HepG2 (cell line): ENCODE results near the gene FXYD4. TPM values are rescaled to one million over a fixed set of nuclear protein-coding genes. Genes with fewer than 3 reads are reported as not detected.

ENCODE experiments used
- ARNTL ChIP-seq: sonication (generic); formaldehyde crosslinking; IDR thresholded peaks from 2 replicates; pipeline ENCODE4 v1.4.0; 2020; ENCODE audit warnings: mild to moderate bottlenecking, missing genetic modification reagents
- ATF7-NPFF ChIP-seq: sonication (generic); formaldehyde crosslinking; IDR thresholded peaks from 2 replicates; pipeline ENCODE4 v1.8.1; 2023; ENCODE audit warnings: mild to moderate bottlenecking, low read depth, missing genetic modification reagents, moderate library complexity
- MED1 ChIP-seq: sonication (generic); formaldehyde crosslinking; IDR thresholded peaks from 2 replicates; pipeline ENCODE4 v1.4.0; 2020; ENCODE audit warnings: missing genetic modification reagents
- MZF1 ChIP-seq: sonication (generic); formaldehyde crosslinking; IDR thresholded peaks from 2 replicates; pipeline ENCODE4 v1.8.1; 2023; ENCODE audit warnings: mild to moderate bottlenecking, missing genetic modification reagents, borderline replicate concordance
- NCOR1 ChIP-seq: fragments of 200-600 bp; sonication (generic); IDR thresholded peaks from 2 replicates; pipeline ENCODE4 v1.7.0; 2017; ENCODE audit warnings: antibody characterized with exemption, low read length, borderline replicate concordance
- NR1H2 ChIP-seq: sonication (generic); formaldehyde crosslinking; IDR thresholded peaks from 2 replicates; pipeline ENCODE4 v1.8.1; 2022; ENCODE audit warnings: low read depth, missing genetic modification reagents, borderline replicate concordance
- NR2F6 ChIP-seq, 2 experiments: IDR thresholded peaks; 2 replicates each; pipeline ENCODE4 v1.6.1; 2016; ENCODE audit warnings: antibody characterized with exemption in 1 of 2, mild to moderate bottlenecking in 1 of 2
- ZNF614 ChIP-seq: IDR thresholded peaks from 2 replicates; pipeline ENCODE4 v1.6.1; 2018; ENCODE audit warnings: missing biosample characterization, missing genetic modification reagents, inconsistent platforms, borderline replicate concordance
- ZNF644 ChIP-seq: IDR thresholded peaks from 2 replicates; pipeline ENCODE4 v1.6.1; 2016; ENCODE audit warnings: low read depth
- ZNF772 ChIP-seq: sonication (generic); formaldehyde crosslinking; IDR thresholded peaks from 2 replicates; pipeline ENCODE4 v1.5.0; 2020; ENCODE audit warnings: mild to moderate bottlenecking, missing genetic modification reagents
- polyA plus RNA-seq, 8 experiments: library from polyadenylated mRNA; depleted of rRNA in 3 of 8; stranded (reverse) in 7 of 8; unstranded in 1 of 8; fragments of >200 nt; fragmentation: Illumina TruSeq in 4 of 8; extraction: Trizol in 4 of 8; gene quantifications; 2 replicates each; pipeline versions ENCODE4 v1.2.1 to v1.2.3, GENCODE V29; 2011 to 2016; ENCODE audit warnings: low read depth in 4 of 8, missing spikeins in 1 of 8, mixed read lengths in 1 of 8; ENCODE audit not compliant: insufficient read depth in 1 of 8
- total RNA-seq, 5 experiments: library from RNA; depleted of rRNA; stranded (reverse); fragments of >200 nt; fragmentation: Illumina TruSeq; extraction: Trizol; gene quantifications; 2 replicates each; pipeline ENCODE4 v1.2.3, GENCODE V29; 2016; ENCODE audit warnings: low read depth in 1 of 5
- TF ChIP-seq, protein P1 (sequence below): sonication (generic); formaldehyde crosslinking; IDR thresholded peaks from 2 replicates; pipeline ENCODE4; 2020; ENCODE audit warnings: missing genetic modification reagents, mild to moderate bottlenecking, borderline replicate concordance
- TF ChIP-seq, protein P2 (sequence below): sonication (generic); formaldehyde crosslinking; IDR thresholded peaks from 2 replicates; pipeline ENCODE4 v1.5.0; 2020; ENCODE audit warnings: missing genetic modification reagents
- TF ChIP-seq, protein P3 (sequence below): fragments of 450-650 bp; IDR thresholded peaks from 2 replicates; pipeline ENCODE4 v1.6.1; 2017; ENCODE audit warnings: mild to moderate bottlenecking
- TF ChIP-seq, protein P4 (sequence below): sonication (generic); formaldehyde crosslinking; IDR thresholded peaks from 2 replicates; pipeline ENCODE4 v1.8.0; 2023; ENCODE audit warnings: mild to moderate bottlenecking, missing genetic modification reagents
- TF ChIP-seq, protein P5 (sequence below): sonication (generic); formaldehyde crosslinking; IDR thresholded peaks from 2 replicates; pipeline ENCODE4 v1.5.1; 2020; ENCODE audit warnings: missing genetic modification reagents, mild to moderate bottlenecking, borderline replicate concordance

FXYD4 gene
- total and polyA plus RNA-seq, 2 of the 13 experiments (the other 11 are each of a cell fraction or from before 2014, with no cell fraction given) = not detected

DNA sequence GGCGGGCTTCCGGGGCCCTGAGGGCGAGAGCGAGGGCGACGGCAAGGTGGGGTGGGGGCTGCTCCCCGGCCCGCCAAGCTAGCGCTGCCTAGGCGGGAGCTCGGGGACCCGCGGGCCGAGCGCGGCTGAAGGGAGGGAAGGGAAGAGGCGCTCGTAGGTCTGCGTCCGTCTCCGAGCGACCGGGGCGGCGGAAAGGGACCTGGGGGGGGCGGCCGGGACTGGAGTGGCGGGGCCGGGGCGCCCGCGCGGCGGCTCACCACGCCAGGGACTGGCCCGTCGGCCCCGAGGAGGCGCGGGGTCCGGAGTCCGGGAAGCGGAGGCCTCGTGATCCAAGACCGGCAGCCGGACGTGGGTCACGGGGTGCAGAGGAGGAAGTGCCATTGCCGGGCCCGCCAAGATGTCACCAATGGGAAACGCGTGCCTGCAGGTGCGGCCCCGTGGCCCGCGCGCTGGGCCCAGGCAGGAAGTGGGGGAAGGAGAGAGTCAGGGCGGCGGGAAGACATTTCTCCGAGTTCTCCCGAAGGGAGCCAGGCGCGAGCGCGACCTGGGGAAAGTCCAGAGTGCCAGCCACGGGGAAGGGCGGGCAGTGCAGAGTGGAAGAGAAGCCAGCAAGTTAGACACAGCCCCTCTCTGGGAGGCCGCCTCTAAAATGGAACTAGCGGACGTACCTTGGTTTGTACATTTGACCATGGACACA, 25.6 kb downstream of the FXYD4 start (continued):
- TF ChIP-seq, protein P1, sequence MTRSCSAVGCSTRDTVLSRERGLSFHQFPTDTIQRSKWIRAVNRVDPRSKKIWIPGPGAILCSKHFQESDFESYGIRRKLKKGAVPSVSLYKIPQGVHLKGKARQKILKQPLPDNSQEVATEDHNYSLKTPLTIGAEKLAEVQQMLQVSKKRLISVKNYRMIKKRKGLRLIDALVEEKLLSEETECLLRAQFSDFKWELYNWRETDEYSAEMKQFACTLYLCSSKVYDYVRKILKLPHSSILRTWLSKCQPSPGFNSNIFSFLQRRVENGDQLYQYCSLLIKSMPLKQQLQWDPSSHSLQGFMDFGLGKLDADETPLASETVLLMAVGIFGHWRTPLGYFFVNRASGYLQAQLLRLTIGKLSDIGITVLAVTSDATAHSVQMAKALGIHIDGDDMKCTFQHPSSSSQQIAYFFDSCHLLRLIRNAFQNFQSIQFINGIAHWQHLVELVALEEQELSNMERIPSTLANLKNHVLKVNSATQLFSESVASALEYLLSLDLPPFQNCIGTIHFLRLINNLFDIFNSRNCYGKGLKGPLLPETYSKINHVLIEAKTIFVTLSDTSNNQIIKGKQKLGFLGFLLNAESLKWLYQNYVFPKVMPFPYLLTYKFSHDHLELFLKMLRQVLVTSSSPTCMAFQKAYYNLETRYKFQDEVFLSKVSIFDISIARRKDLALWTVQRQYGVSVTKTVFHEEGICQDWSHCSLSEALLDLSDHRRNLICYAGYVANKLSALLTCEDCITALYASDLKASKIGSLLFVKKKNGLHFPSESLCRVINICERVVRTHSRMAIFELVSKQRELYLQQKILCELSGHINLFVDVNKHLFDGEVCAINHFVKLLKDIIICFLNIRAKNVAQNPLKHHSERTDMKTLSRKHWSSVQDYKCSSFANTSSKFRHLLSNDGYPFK (CRISPR knock-in tag) = no peak
- TF ChIP-seq, protein P2, sequence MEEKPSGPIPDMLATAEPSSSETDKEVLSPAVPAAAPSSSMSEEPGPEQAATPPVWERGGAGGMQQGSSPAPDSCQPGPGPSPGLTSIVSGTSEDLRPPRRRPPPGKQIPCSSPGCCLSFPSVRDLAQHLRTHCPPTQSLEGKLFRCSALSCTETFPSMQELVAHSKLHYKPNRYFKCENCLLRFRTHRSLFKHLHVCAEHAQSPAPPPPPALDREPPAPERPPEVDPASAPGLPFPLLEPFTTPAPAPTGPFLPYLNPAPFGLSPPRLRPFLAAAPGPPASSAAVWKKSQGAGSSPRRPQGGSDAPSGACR = 0 out of 2 replicates have a peak, but pooled peaks have one; percentile 52
- TF ChIP-seq MED1 = peak; percentile 92
- TF ChIP-seq ARNTL (CRISPR knock-in tag) = peak; percentile 92
- TF ChIP-seq ZNF772 = peak; percentile 98
- TF ChIP-seq, protein P3, sequence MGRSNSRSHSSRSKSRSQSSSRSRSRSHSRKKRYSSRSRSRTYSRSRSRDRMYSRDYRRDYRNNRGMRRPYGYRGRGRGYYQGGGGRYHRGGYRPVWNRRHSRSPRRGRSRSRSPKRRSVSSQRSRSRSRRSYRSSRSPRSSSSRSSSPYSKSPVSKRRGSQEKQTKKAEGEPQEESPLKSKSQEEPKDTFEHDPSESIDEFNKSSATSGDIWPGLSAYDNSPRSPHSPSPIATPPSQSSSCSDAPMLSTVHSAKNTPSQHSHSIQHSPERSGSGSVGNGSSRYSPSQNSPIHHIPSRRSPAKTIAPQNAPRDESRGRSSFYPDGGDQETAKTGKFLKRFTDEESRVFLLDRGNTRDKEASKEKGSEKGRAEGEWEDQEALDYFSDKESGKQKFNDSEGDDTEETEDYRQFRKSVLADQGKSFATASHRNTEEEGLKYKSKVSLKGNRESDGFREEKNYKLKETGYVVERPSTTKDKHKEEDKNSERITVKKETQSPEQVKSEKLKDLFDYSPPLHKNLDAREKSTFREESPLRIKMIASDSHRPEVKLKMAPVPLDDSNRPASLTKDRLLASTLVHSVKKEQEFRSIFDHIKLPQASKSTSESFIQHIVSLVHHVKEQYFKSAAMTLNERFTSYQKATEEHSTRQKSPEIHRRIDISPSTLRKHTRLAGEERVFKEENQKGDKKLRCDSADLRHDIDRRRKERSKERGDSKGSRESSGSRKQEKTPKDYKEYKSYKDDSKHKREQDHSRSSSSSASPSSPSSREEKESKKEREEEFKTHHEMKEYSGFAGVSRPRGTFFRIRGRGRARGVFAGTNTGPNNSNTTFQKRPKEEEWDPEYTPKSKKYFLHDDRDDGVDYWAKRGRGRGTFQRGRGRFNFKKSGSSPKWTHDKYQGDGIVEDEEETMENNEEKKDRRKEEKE = no peak
- TF ChIP-seq NR1H2 = peak; percentile 87; the same call in 1 of the 2 replicates
- TF ChIP-seq ZNF644 (CRISPR knock-in tag) = peak; percentile 43; the same call in 1 of the 2 replicates
- TF ChIP-seq, protein P4, sequence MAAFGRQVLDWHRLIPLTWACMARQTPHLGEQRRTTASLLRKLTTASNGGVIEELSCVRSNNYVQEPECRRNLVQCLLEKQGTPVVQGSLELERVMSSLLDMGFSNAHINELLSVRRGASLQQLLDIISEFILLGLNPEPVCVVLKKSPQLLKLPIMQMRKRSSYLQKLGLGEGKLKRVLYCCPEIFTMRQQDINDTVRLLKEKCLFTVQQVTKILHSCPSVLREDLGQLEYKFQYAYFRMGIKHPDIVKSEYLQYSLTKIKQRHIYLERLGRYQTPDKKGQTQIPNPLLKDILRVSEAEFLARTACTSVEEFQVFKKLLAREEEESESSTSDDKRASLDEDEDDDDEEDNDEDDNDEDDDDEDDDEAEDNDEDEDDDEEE (CRISPR knock-in tag) = peak; percentile 44; the same call in 1 of the 2 replicates
- TF ChIP-seq, protein P5, sequence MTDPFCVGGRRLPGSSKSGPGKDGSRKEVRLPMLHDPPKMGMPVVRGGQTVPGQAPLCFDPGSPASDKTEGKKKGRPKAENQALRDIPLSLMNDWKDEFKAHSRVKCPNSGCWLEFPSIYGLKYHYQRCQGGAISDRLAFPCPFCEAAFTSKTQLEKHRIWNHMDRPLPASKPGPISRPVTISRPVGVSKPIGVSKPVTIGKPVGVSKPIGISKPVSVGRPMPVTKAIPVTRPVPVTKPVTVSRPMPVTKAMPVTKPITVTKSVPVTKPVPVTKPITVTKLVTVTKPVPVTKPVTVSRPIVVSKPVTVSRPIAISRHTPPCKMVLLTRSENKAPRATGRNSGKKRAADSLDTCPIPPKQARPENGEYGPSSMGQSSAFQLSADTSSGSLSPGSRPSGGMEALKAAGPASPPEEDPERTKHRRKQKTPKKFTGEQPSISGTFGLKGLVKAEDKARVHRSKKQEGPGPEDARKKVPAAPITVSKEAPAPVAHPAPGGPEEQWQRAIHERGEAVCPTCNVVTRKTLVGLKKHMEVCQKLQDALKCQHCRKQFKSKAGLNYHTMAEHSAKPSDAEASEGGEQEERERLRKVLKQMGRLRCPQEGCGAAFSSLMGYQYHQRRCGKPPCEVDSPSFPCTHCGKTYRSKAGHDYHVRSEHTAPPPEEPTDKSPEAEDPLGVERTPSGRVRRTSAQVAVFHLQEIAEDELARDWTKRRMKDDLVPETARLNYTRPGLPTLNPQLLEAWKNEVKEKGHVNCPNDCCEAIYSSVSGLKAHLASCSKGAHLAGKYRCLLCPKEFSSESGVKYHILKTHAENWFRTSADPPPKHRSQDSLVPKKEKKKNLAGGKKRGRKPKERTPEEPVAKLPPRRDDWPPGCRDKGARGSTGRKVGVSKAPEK (CRISPR knock-in tag) = 0 out of 2 replicates have a peak, but pooled peaks have one; percentile 53
- peak; percentile 55; the same call in 1 of the 2 replicates for TF ChIP-seq MZF1 (CRISPR knock-in tag)
- peak; percentile 63; the same call in 1 of the 2 replicates for TF ChIP-seq NCOR1
- TF ChIP-seq ATF7-NPFF = peak; percentile 95; the same call in 1 of the 2 replicates
- peak; percentile 77; the same call in 1 of the 2 replicates for TF ChIP-seq ZNF614 (CRISPR knock-in tag)
- no peak; the same call in 1 of the 2 replicates for TF ChIP-seq NR2F6 (IDR thresholded peaks at IDR 0.05)
- TF ChIP-seq NR2F6 (CRISPR knock-in tag; IDR thresholded peaks at IDR 0.05) = peak; percentile 83; the same call in 1 of the 2 replicates
